Vagina (tissue), 2 donors: Measurements from ENCODE around the gene IKZF3. TPM values are rescaled to one million over a fixed set of nuclear protein-coding genes. Genes with fewer than 3 reads are reported as not detected.

Source experiments
- DNase-seq, 2 donors: peaks; one replicate each; pipeline ENCODE4 v3.0.0-alpha.2; 2017; ENCODE audit errors: extremely low spot score in 2 of 2
- H3K27ac ChIP-seq: fragments of 200-600 bp; sonication (generic); one replicate; pipeline ENCODE4 v1.5.1; 2019
- H3K27me3 ChIP-seq: fragments of 200-600 bp; sonication (generic); one replicate; pipeline ENCODE4 v1.5.1; 2019
- H3K36me3 ChIP-seq, 2 donors: fragments of 200-600 bp; sonication (generic); one replicate each; pipeline ENCODE4 v1.5.1; 2017 to 2019
- H3K4me1 ChIP-seq: fragments of 200-600 bp; sonication (generic); one replicate; pipeline ENCODE4 v1.5.1; 2019
- H3K4me3 ChIP-seq, 2 donors: fragments of 200-600 bp; sonication (generic); 1 replicate in 1 of 2; 2 replicates in 1 of 2; pipeline ENCODE4 v1.5.1; 2016 to 2019
- H3K9me3 ChIP-seq: fragments of 200-600 bp; sonication (generic); one replicate; pipeline ENCODE4 v1.5.1; 2019
- POLR2A ChIP-seq, 2 donors: fragments of 450-650 bp; IDR thresholded peaks; one replicate each; pipeline ENCODE4 v1.6.1; 2017; ENCODE audit warnings: antibody characterized with exemption in 2 of 2, mild to moderate bottlenecking in 2 of 2, moderate library complexity in 2 of 2
- POLR2AphosphoS5 ChIP-seq, 2 donors: sonication (generic); formaldehyde crosslinking; IDR thresholded peaks; one replicate each; pipeline ENCODE4 v1.9.0; 2017; ENCODE audit warnings: antibody characterized with exemption in 2 of 2, mild to moderate bottlenecking in 2 of 2, low read depth in 1 of 2; ENCODE audit not compliant: insufficient read depth in 1 of 2
- intact Hi-C: fragments of 100-400 bp; cut with DNase I; formaldehyde crosslinking; loops from one replicate; pipeline ENCODE4 v1.15.1; 2023
- total RNA-seq: library from RNA; depleted of rRNA; stranded (reverse); fragments of >200 nt; gene quantifications from one replicate; pipeline ENCODE4 v1.2.3, GENCODE V29; 2016
- TF ChIP-seq, protein P1 (sequence below), 3 experiments: fragments of 450-650 bp in 2 of 3; fragments of 200-600 bp in 1 of 3; sonication (generic) in 1 of 3; IDR thresholded peaks; one replicate each; pipeline ENCODE4 v1.5.1; 2017 to 2019; ENCODE audit warnings: antibody characterized with exemption in 3 of 3, mild to moderate bottlenecking in 2 of 3, moderate library complexity in 2 of 3

Gene IKZF3
- total RNA-seq, 1 donor from 2014 or later, result 5.9 TPM

DNA sequence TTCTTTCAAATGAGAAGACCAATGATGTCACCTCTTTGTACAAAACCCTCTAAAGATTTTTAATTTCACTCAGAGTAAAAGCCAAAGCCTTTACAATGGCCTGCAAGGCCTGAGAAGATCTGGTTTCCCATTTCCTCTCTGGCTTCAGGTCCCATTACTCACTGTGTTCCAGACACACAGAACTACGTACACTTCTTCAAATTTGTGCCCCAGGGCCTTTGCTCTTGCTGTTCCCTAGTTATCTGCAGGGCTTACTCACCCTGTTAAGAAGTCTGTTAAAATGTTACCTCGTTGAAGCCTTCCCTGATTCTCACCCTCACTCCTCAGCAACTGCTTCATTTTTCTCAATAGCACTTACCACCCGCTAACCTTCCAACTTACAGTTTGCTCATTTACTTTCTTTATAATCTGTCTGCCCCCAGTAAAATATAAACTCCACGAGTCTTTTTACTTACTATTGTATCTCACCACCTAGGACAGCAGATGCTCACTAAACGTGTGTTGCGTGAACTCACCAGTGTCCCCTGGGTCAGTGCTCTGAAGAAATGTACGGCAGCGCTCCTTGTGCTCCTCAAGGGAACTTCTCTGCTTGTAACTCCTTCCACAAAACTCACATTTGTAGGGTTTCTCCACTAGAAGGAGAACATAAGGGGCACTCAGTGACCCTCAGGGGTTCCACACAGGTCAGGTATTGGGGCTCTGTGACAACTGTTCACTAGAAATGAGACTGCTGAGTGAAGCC is 76.2 kb downstream of the IKZF3 start:
- Histone ChIP-seq H3K27ac (no peak overlapping the region), H3K36me3 (no peaks in the 10 kb centered on the region), H3K27me3 (no peaks in the 10 kb centered on the region), H3K4me3 (no peak overlapping the region), H3K9me3 (no peaks in the 10 kb centered on the region), H3K4me1 (no peaks in the 10 kb centered on the region)
- DNase-seq, result no peak
- TF ChIP-seq POLR2AphosphoS5 (IDR thresholded peaks at IDR 0.05; ENCODE audit: insufficient read depth in 1 of 2, low read depth in 1 of 2) (no peak), POLR2A (IDR thresholded peaks at IDR 0.05) (no peak)
- TF ChIP-seq, protein P1, sequence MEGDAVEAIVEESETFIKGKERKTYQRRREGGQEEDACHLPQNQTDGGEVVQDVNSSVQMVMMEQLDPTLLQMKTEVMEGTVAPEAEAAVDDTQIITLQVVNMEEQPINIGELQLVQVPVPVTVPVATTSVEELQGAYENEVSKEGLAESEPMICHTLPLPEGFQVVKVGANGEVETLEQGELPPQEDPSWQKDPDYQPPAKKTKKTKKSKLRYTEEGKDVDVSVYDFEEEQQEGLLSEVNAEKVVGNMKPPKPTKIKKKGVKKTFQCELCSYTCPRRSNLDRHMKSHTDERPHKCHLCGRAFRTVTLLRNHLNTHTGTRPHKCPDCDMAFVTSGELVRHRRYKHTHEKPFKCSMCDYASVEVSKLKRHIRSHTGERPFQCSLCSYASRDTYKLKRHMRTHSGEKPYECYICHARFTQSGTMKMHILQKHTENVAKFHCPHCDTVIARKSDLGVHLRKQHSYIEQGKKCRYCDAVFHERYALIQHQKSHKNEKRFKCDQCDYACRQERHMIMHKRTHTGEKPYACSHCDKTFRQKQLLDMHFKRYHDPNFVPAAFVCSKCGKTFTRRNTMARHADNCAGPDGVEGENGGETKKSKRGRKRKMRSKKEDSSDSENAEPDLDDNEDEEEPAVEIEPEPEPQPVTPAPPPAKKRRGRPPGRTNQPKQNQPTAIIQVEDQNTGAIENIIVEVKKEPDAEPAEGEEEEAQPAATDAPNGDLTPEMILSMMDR (IDR thresholded peaks at IDR 0.05), result no peak
- intact Hi-C loops, result no loop called here

DNA sequence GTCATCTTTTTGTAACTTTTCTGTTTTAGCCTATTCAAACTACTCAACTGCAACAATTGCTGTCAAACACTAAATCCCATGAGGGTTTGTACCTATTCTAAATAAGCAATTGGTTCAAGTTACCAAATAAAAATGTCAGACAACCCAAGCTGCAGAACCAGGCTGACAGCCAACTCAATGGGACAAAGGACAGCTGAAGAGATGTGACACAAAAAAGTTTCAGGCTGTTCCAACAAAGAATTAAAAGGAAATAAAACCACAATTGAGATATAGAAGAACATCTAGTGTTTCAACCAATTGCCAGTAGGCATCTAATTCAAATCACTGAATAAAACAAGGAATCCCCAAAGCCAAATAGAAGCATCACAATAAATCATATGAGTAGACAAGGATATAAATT is 77.1 kb downstream of the IKZF3 start:
- intact Hi-C loops, result no loop called here
- no peak overlapping the region for H3K4me3 ChIP-seq
- no peak for DNase-seq
- H3K36me3 ChIP-seq, result no peaks in the 10 kb centered on the region
- TF ChIP-seq, protein P1 (IDR thresholded peaks at IDR 0.05), result no peak
- TF ChIP-seq POLR2AphosphoS5 (IDR thresholded peaks at IDR 0.05; ENCODE audit: insufficient read depth in 1 of 2, low read depth in 1 of 2) (no peak), POLR2A (IDR thresholded peaks at IDR 0.05) (no peak)
- H3K27ac ChIP-seq, result no peak overlapping the region
- no peaks in the 10 kb centered on the region for H3K4me1 ChIP-seq
- H3K9me3 ChIP-seq, result no peaks in the 10 kb centered on the region
- no peaks in the 10 kb centered on the region for H3K27me3 ChIP-seq

DNA sequence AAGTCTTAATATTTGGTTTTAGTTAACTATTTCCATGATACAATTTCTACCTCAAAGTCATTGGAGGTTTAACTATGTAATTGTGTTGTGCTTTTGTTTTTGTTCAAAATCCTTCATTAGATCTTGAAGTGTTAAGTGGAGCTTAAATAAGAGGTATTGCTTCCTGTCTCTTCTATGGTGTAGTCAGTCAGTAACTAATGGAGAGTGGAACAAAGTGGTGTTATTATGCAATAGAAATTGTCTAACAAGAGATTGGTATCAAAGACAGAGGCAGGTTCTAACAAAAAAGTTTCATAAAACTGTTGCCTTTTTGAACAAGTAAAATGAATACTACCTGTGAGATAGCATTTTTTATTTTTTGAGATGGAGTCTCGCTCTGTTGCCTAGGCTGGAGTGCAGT is 81.1 kb downstream of the IKZF3 start:
- DNase-seq, result no peak
- H3K4me3 ChIP-seq, result no peak overlapping the region
- H3K36me3 ChIP-seq, result no peaks in the 10 kb centered on the region
- H3K27me3 ChIP-seq, result no peaks in the 10 kb centered on the region
- intact Hi-C loops, result no loop called here
- H3K4me1 ChIP-seq, result no peaks in the 10 kb centered on the region
- no peaks in the 10 kb centered on the region for H3K9me3 ChIP-seq
- no peak overlapping the region for H3K27ac ChIP-seq
- TF ChIP-seq POLR2A (IDR thresholded peaks at IDR 0.05) (no peak), POLR2AphosphoS5 (IDR thresholded peaks at IDR 0.05; ENCODE audit: insufficient read depth in 1 of 2, low read depth in 1 of 2) (no peak)
- TF ChIP-seq, protein P1 (IDR thresholded peaks at IDR 0.05), result no peak

DNA sequence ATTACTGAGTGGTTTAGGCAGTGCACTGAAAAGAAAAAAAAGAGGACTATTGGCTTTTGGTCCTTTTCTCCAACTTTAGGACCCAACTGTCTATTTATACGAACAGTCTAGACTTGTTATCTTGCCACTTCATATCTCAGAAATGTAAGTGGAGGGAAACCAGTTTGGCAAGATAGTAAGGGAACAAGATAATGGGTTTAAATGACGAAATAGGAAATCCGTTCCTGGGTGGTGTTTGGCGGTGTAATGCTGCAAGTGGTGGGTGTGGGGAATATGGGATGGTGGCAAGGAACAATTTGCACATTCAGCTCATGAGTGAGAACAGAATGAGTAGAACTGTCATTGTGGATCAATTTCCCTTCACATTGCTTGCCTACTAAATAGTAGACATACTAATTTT is 81.6 kb downstream of the IKZF3 start:
- Histone ChIP-seq H3K27me3 (no peaks in the 10 kb centered on the region), H3K4me1 (no peaks in the 10 kb centered on the region), H3K4me3 (no peak overlapping the region), H3K27ac (no peak overlapping the region), H3K36me3 (no peaks in the 10 kb centered on the region), H3K9me3 (no peaks in the 10 kb centered on the region)
- DNase-seq, result no peak
- intact Hi-C loops, result no loop called here
- no peak for TF ChIP-seq POLR2AphosphoS5 (IDR thresholded peaks at IDR 0.05; ENCODE audit: insufficient read depth in 1 of 2, low read depth in 1 of 2)

DNA sequence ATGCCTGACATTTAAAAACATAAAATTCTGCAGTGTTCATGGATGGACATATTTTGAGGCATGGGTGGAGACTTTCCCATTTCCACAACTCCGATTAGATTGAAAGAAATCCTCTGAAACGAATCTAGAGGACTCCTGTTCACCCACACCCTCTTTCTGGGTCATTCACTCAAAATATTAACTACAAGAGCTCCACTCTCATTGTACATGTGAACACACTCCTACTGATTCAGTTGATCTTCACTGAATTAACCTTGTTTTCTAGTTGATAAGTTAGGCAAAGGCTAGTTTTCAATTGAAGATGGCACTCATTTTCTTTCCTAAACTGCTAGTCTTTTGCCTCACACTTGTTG is 82.3 kb downstream of the IKZF3 start:
- no peaks in the 10 kb centered on the region for H3K4me1 ChIP-seq

DNA sequence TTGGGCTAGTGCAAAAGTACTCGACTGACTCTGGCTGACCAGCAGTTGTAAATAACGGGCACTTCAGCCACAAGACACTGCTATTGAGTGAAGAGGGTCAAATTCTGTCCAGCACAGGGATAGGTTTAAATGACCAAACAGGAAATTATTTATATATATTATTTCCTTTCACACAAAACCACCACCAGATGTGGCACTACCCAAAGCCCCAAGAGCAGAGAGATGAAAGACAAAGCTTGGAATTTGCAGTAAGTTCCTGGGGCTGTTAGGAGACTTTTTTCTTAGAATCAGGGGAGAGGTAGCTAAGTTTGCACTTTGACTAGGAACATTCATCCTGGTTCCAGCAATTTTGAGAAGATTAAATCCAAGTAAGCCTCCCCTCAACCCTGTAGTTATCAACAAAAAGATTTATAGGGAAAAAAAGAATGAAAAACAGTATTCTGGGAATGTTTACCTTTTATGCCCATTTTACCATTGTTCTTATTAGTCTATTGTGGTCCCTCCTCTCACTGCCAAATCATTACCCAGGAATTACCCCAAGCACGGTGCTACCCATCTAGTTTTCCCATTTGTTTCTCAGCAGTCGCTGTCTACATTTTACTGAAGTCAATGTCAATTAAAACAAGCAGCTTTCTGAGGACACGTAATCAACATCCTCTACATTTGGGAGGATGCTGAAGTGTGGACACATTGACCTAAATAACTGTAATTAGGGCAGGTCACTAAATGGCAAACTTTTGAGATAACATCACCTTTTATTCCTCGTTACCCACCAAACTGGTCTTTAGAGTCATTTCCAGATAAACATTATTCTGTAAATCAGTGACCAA is 82.9 kb downstream of the IKZF3 start:
- TF ChIP-seq, protein P1 (IDR thresholded peaks at IDR 0.05), result no peak
- no peak for TF ChIP-seq POLR2AphosphoS5 (IDR thresholded peaks at IDR 0.05; ENCODE audit: insufficient read depth in 1 of 2, low read depth in 1 of 2)
- no peak for TF ChIP-seq POLR2A (IDR thresholded peaks at IDR 0.05)
- H3K27me3 ChIP-seq, result no peaks in the 10 kb centered on the region
- no peaks in the 10 kb centered on the region for H3K36me3 ChIP-seq
- H3K9me3 ChIP-seq, result no peaks in the 10 kb centered on the region
- DNase-seq, result no peak
- no peak overlapping the region for H3K27ac ChIP-seq
- intact Hi-C loops, result no loop called here
- H3K4me1 ChIP-seq, result no peaks in the 10 kb centered on the region
- H3K4me3 ChIP-seq, result no peak overlapping the region

More for the DNA sequence above, 82.3 kb downstream of the IKZF3 start:
- H3K9me3 ChIP-seq, result no peaks in the 10 kb centered on the region
- no peak for TF ChIP-seq POLR2A (IDR thresholded peaks at IDR 0.05)
- no peak overlapping the region for H3K4me3 ChIP-seq
- no peak overlapping the region for H3K27ac ChIP-seq
- DNase-seq, result no peak
- H3K36me3 ChIP-seq, result no peaks in the 10 kb centered on the region
- intact Hi-C loops, result no loop called here
- H3K27me3 ChIP-seq, result no peaks in the 10 kb centered on the region
